IMR-90 (cell line): Measurements from ENCODE around the gene STON2. TPM values are rescaled to one million over a fixed set of nuclear protein-coding genes. Genes with fewer than 3 reads are reported as not detected.

Experiments
- ATAC-seq: fragments of 200-7000 bp; cut with Tn5 transposase; 2 replicates; pipeline ENCODE4 v1.9.1; 2020; ENCODE audit warnings: low read depth, mild to moderate bottlenecking, moderate library complexity
- BruUV-seq: library from RNA; stranded (reverse); fragments of 400-500 nt; replicated peaks from 2 replicates; lab custom pipeline; 2021; lab: Mats Ljungman, UMichigan
- CTCF ChIA-PET: fragments of 300-600 bp; formaldehyde crosslinking; extraction: SDS; loops from one replicate; lab custom pipeline; 2021; ENCODE audit warnings: antibody characterized with exemption; lab: Yijun Ruan, JAX
- POLR2A ChIA-PET: fragments of 300-600 bp; sonication (Branson Sonifier 250); formaldehyde crosslinking; loops from one replicate; lab custom pipeline; 2022; ENCODE audit warnings: antibody characterized with exemption; ENCODE audit not compliant: unreplicated experiment; lab: Charles Lee
- DNase-seq: peaks from one replicate; pipeline ENCODE4 v3.0.0; 2013
- H2AFZ ChIP-seq: replicated peaks from 2 replicates; pipeline ENCODE3; 2013; ENCODE audit warnings: low read length, mild to moderate bottlenecking; ENCODE audit not compliant: poor library complexity
- H2AK5ac ChIP-seq: 2 replicates; pipeline ENCODE4 v1.6.1; 2013; ENCODE audit warnings: low read depth, low read length, inconsistent platforms
- H2AK9ac ChIP-seq: replicated peaks from 2 replicates; pipeline ENCODE3; 2013; ENCODE audit warnings: mild to moderate bottlenecking, low read depth, low read length, moderate library complexity; ENCODE audit not compliant: poor library complexity
- H2BK120ac ChIP-seq: 2 replicates; pipeline ENCODE4 v1.6.1; 2013; ENCODE audit warnings: low read depth, low read length, inconsistent platforms
- H2BK15ac ChIP-seq: 3 replicates; pipeline ENCODE4 v1.6.1; 2013; ENCODE audit warnings: low read depth, low read length, inconsistent platforms
- H2BK20ac ChIP-seq: 2 replicates; pipeline ENCODE4 v1.6.1; 2013; ENCODE audit warnings: low read depth, mild to moderate bottlenecking, inconsistent platforms, low read length, moderate library complexity
- H2BK5ac ChIP-seq: 2 replicates; pipeline ENCODE4 v1.6.1; 2013; ENCODE audit warnings: mild to moderate bottlenecking, low read depth, low read length, inconsistent platforms; ENCODE audit not compliant: poor library complexity, severe bottlenecking
- H3K14ac ChIP-seq: replicated peaks from 2 replicates; pipeline ENCODE4 v1.6.1; 2013; ENCODE audit warnings: low read depth, low read length, inconsistent platforms
- H3K18ac ChIP-seq: 2 replicates; pipeline ENCODE4 v1.6.1; 2013; ENCODE audit warnings: low read depth, low read length, control low read depth
- H3K23ac ChIP-seq: 2 replicates; pipeline ENCODE4 v1.6.1; 2013; ENCODE audit warnings: low read depth, low read length, inconsistent platforms
- H3K27ac ChIP-seq: 2 replicates; pipeline ENCODE4 v1.5.1; 2013; ENCODE audit warnings: mild to moderate bottlenecking, control low read depth, low read length; ENCODE audit not compliant: insufficient read depth
- H3K27me3 ChIP-seq: 2 replicates; pipeline ENCODE4 v1.6.1; 2013; ENCODE audit warnings: low read length; ENCODE audit not compliant: control insufficient read depth, insufficient read depth
- H3K36me3 ChIP-seq: 2 replicates; pipeline ENCODE4 v1.6.1; 2013; ENCODE audit warnings: low read length, mixed read lengths; ENCODE audit not compliant: control insufficient read depth, insufficient read depth
- H3K4ac ChIP-seq: 2 replicates; pipeline ENCODE4 v1.6.1; 2013; ENCODE audit warnings: low read depth, low read length, inconsistent platforms
- H3K4me1 ChIP-seq: 2 replicates; pipeline ENCODE4 v1.6.1; 2013; ENCODE audit warnings: low read length, mixed read lengths; ENCODE audit not compliant: control insufficient read depth, insufficient read depth
- H3K4me2 ChIP-seq: 2 replicates; pipeline ENCODE4 v1.6.1; 2013; ENCODE audit warnings: low read depth, mild to moderate bottlenecking, control low read depth, low read length, moderate library complexity
- H3K4me3 ChIP-seq: 2 replicates; pipeline ENCODE4 v1.5.1; 2013; ENCODE audit warnings: low read depth, mild to moderate bottlenecking, control low read depth, low read length, moderate library complexity; ENCODE audit not compliant: insufficient read depth
- H3K56ac ChIP-seq: 2 replicates; pipeline ENCODE4 v1.6.1; 2013; ENCODE audit warnings: low read length, inconsistent platforms; ENCODE audit not compliant: insufficient read depth; ENCODE audit errors: extremely low read depth
- H3K79me1 ChIP-seq, 2 experiments: 2 replicates each; pipeline ENCODE4 v1.6.1; 2013; ENCODE audit warnings: low read length in 2 of 2, inconsistent platforms in 1 of 2, low read depth in 1 of 2
- H3K9ac ChIP-seq: 2 replicates; pipeline ENCODE4 v1.6.1; 2013; ENCODE audit warnings: low read depth, low read length, control low read depth
- H3K9me1 ChIP-seq: 2 replicates; pipeline ENCODE4 v1.6.1; 2013; ENCODE audit warnings: low read length, inconsistent platforms; ENCODE audit not compliant: insufficient read depth
- H3K9me3 ChIP-seq: 2 replicates; pipeline ENCODE4 v1.6.1; 2013; ENCODE audit warnings: low read length; ENCODE audit not compliant: control insufficient read depth, insufficient read depth
- H4K20me1 ChIP-seq: 2 replicates; pipeline ENCODE4 v1.6.1; 2013; ENCODE audit warnings: low read length, inconsistent platforms; ENCODE audit not compliant: insufficient read depth
- H4K5ac ChIP-seq: 2 replicates; pipeline ENCODE4 v1.6.1; 2013; ENCODE audit warnings: mild to moderate bottlenecking, low read depth, low read length, control low read depth
- H4K8ac ChIP-seq, 2 experiments: 2 replicates each; pipeline ENCODE4 v1.6.1; 2013; ENCODE audit warnings: low read depth in 2 of 2, low read length in 2 of 2, control low read depth in 1 of 2, inconsistent platforms in 1 of 2
- H4K91ac ChIP-seq: 2 replicates; pipeline ENCODE4 v1.6.1; 2013; ENCODE audit warnings: low read depth, low read length, inconsistent platforms; ENCODE audit not compliant: insufficient read depth
- BHLHE40 ChIP-seq: fragments of 150-350 bp; IDR thresholded peaks from 2 replicates; pipeline ENCODE4 v1.6.1; 2016; ENCODE audit warnings: mild to moderate bottlenecking, low read depth, low read length
- CEBPB ChIP-seq: IDR thresholded peaks from 2 replicates; pipeline ENCODE4 v1.6.1; 2012; ENCODE audit warnings: low read depth, low read length, improper control_type of control experiment
- CHD1 ChIP-seq: IDR thresholded peaks from 2 replicates; pipeline ENCODE4 v1.6.1; 2012; ENCODE audit warnings: low read depth, low read length, improper control_type of control experiment
- CTCF ChIP-seq: conservative IDR thresholded peaks from 2 replicates; pipeline ENCODE4 v1.5.1; 2012; ENCODE audit warnings: mild to moderate bottlenecking, low read depth, low read length, improper control_type of control experiment
- ELK1 ChIP-seq: fragments of 150-350 bp; IDR thresholded peaks from 2 replicates; pipeline ENCODE4 v1.6.1; 2016; ENCODE audit warnings: low read depth, mild to moderate bottlenecking, low read length, moderate library complexity, borderline replicate concordance
- FOS ChIP-seq: fragments of 150-350 bp; IDR thresholded peaks from 2 replicates; pipeline ENCODE4 v1.6.1; 2016; ENCODE audit warnings: low read depth, low read length
- MAFK ChIP-seq: IDR thresholded peaks from 2 replicates; pipeline ENCODE4 v1.6.1; 2012; ENCODE audit warnings: low read depth, low read length, improper control_type of control experiment
- MAZ ChIP-seq: IDR thresholded peaks from 2 replicates; pipeline ENCODE4 v1.6.1; 2012; ENCODE audit warnings: low read depth, mild to moderate bottlenecking, low read length, improper control_type of control experiment, moderate library complexity, borderline replicate concordance
- MXI1 ChIP-seq: IDR thresholded peaks from 2 replicates; pipeline ENCODE4 v1.6.1; 2012; ENCODE audit warnings: low read depth, mild to moderate bottlenecking, low read length, moderate library complexity, borderline replicate concordance
- NFE2L2 ChIP-seq: fragments of 150-350 bp; IDR thresholded peaks from 2 replicates; pipeline ENCODE4 v1.6.1; 2016; ENCODE audit warnings: low read depth, mild to moderate bottlenecking, low read length
- POLR2A ChIP-seq: IDR thresholded peaks from 2 replicates; pipeline ENCODE4 v1.6.1; 2012; ENCODE audit warnings: mild to moderate bottlenecking, low read depth, low read length
- RAD21 ChIP-seq: IDR thresholded peaks from 2 replicates; pipeline ENCODE4 v1.6.1; 2012; ENCODE audit warnings: low read length, improper control_type of control experiment
- RCOR1 ChIP-seq: IDR thresholded peaks from 2 replicates; pipeline ENCODE4 v1.6.1; 2012; ENCODE audit warnings: mild to moderate bottlenecking, low read length, improper control_type of control experiment; ENCODE audit not compliant: insufficient replicate concordance
- RFX5 ChIP-seq: IDR thresholded peaks from 2 replicates; pipeline ENCODE4 v1.8.0; 2012; ENCODE audit warnings: low read depth, mild to moderate bottlenecking, low read length, moderate library complexity
- SMC3 ChIP-seq: fragments of 150-350 bp; IDR thresholded peaks from 2 replicates; pipeline ENCODE4 v1.6.1; 2016; ENCODE audit warnings: low read depth, mild to moderate bottlenecking, antibody characterized with exemption, low read length, moderate library complexity
- WGBS, 2 experiments: methylation state at CpG; one replicate each; pipeline versions ENCODE4 v1.1.5 to v1.1.7; 2013; ENCODE audit warnings: missing lambda C conversion rate in 2 of 2; ENCODE audit not compliant: insufficient read length in 1 of 2; ENCODE audit errors: extremely low coverage in 2 of 2; 5-methylcytosine and 5-hydroxymethylcytosine counted together
- dilution Hi-C: fragments of 300-500 bp; cut with HindIII; formaldehyde crosslinking; loops from one replicate; pipeline ENCODE4 v1.14.3; 2018; ENCODE audit warnings: low sequenced_read_pairs; ENCODE audit not compliant: unreplicated experiment
- in situ Hi-C: fragments of 300-500 bp; cut with MboI; formaldehyde crosslinking; loops from 3 replicates; pipeline ENCODE4 v1.14.3; 2019; ENCODE audit warnings: low sequenced_read_pairs, inconsistent platforms, mixed read lengths
- intact Hi-C: fragments of 100-400 bp; cut with micrococcal nuclease; formaldehyde crosslinking; loops from 2 replicates; pipeline ENCODE4 v1.10.0; 2022
- polyA plus RNA-seq, 3 experiments: library from polyadenylated mRNA; depleted of rRNA; stranded (reverse); fragments of >200 nt; gene quantifications; 2 replicates each; pipeline ENCODE4 v1.2.3, GENCODE V29; 2012; ENCODE audit warnings: low replicate concordance in 1 of 3
- total RNA-seq: library from RNA; depleted of rRNA; stranded (reverse); fragments of >200 nt; gene quantifications from 2 replicates; pipeline ENCODE4 v1.2.3, GENCODE V29; 2012
- TF ChIP-seq, protein P1 (sequence below): fragments of 150-350 bp; IDR thresholded peaks from 2 replicates; pipeline ENCODE4 v1.6.1; 2017; ENCODE audit warnings: mild to moderate bottlenecking, antibody characterized with exemption, low read length, low read depth

STON2 gene
- total and polyA plus RNA-seq, 2 of the 4 experiments (the other 2 are of a cell fraction), result not detected

DNA sequence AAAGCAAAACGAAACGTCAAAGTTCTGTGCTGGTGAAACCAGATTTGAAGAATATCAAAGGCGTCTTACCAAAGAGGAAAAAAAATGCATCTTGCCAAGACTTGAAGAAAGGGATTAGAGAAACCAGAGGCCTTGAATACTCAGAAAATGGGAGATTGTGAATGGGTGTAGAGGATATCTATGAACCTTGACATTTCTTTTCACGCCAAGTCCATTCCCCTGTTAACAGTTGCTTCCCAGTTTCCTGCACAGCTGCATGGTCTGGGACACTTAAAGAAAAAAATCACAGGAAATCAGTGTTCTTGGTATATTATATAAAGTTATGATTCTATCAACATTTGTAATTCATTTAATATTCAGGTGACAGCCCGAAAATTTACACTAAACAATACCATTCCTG, 178.0 kb downstream of the STON2 start:
- 36% methylated on average over 2 of the region's 5 CpGs; no CpG with 5 or more reads in 1 of the 2 experiments for WGBS, 2 experiments
- BruUV-seq, result no TSS peak
- ATAC-seq, result no peak
- Histone ChIP-seq H2AFZ (peak overlapping the region; percentile 98), H4K20me1 (no peaks in the 10 kb centered on the region), H3K9ac (no peak overlapping the region), H3K4me1 (no peaks in the 10 kb centered on the region; the same call in 1 of the 2 replicates), H4K8ac (peak overlapping the region; percentile 89 to 96), H2BK5ac (peak overlapping the region; percentile 99), H4K5ac (peak overlapping the region; percentile 78; the same call in 1 of the 2 replicates), H3K14ac (peak overlapping the region; percentile 90), H2BK20ac (no peak overlapping the region), H2BK15ac (no peak overlapping the region), H3K79me1 (peaks cover 0 to 2% of the 10 kb centered on the region in 2 experiments; a peak in 1 of 4 replicates), H2BK120ac (no peak overlapping the region), H3K4me3 (no peak overlapping the region), H3K23ac (peak overlapping the region; percentile 84; the same call in 1 of the 2 replicates), H3K4ac (peak overlapping the region; percentile 89), H4K91ac (peak overlapping the region; percentile 85; the same call in 1 of the 2 replicates), H2AK9ac (no peak overlapping the region), H2AK5ac (no peak overlapping the region), H3K27ac (no peak overlapping the region), H3K4me2 (no peak overlapping the region), H3K27me3 (no peaks in the 10 kb centered on the region), H3K9me3 (no peaks in the 10 kb centered on the region), H3K36me3 (no peaks in the 10 kb centered on the region), H3K9me1 (no peaks in the 10 kb centered on the region; the same call in 1 of the 2 replicates), H3K56ac (peak overlapping the region; percentile 95; the same call in 1 of the 2 replicates), H3K18ac (no peak overlapping the region)
- TF ChIP-seq RAD21, result no peak
- no peak for TF ChIP-seq NFE2L2
- TF ChIP-seq SMC3, result no peak
- no peak for TF ChIP-seq BHLHE40
- no peak for TF ChIP-seq CTCF
- TF ChIP-seq MAFK, result no peak
- no peak for TF ChIP-seq CEBPB
- no peak for TF ChIP-seq CHD1
- no peak for TF ChIP-seq POLR2A
- TF ChIP-seq ELK1, result no peak
- TF ChIP-seq MAZ, result no peak
- TF ChIP-seq MXI1, result no peak
- no peak for TF ChIP-seq RFX5
- no peak for TF ChIP-seq FOS
- TF ChIP-seq, protein P1, sequence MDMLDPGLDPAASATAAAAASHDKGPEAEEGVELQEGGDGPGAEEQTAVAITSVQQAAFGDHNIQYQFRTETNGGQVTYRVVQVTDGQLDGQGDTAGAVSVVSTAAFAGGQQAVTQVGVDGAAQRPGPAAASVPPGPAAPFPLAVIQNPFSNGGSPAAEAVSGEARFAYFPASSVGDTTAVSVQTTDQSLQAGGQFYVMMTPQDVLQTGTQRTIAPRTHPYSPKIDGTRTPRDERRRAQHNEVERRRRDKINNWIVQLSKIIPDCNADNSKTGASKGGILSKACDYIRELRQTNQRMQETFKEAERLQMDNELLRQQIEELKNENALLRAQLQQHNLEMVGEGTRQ, result no peak
- TF ChIP-seq RCOR1, result no peak
- in situ Hi-C loops (no loop called here), dilution Hi-C loops (no loop called here), intact Hi-C loops (no loop called here)
- CTCF ChIA-PET, result no interaction called here
- DNase-seq, result no peak
- POLR2A ChIA-PET, result no interaction called here
